Fibroblast of lung (primary cell): ENCODE results near the gene GOLT1B. TPM values are rescaled to one million over a fixed set of nuclear protein-coding genes. Genes with fewer than 3 reads are reported as not detected.
"Not testable (repeated sequence)": the region's sequence is repeated elsewhere in the genome, so short reads cannot be mapped to it uniquely, and the experiment has no call there.

Source experiments
- DNase-seq, 2 donors: peaks; one replicate each; pipeline versions ENCODE4 v3.0.0 to v3.0.0-alpha.2; 2010; ENCODE audit warnings: low read depth in 2 of 2
- H2AFZ ChIP-seq: 2 replicates; pipeline ENCODE4 v1.5.1; 2012; ENCODE audit warnings: low read length, control low read depth, inconsistent platforms
- H3K27ac ChIP-seq: 2 replicates; pipeline ENCODE4 v1.5.1; 2011; ENCODE audit warnings: low read length, control low read depth; ENCODE audit not compliant: insufficient read depth
- H3K27me3 ChIP-seq: 2 replicates; pipeline ENCODE4 v1.5.1; 2011; ENCODE audit warnings: mild to moderate bottlenecking, low read length; ENCODE audit not compliant: control insufficient read depth, insufficient read depth
- H3K36me3 ChIP-seq: 2 replicates; pipeline ENCODE4 v1.5.1; 2011; ENCODE audit warnings: low read length; ENCODE audit not compliant: control insufficient read depth, insufficient read depth
- H3K4me1 ChIP-seq: 2 replicates; pipeline ENCODE4 v1.5.1; 2011; ENCODE audit warnings: low read length; ENCODE audit not compliant: control insufficient read depth, insufficient read depth; ENCODE audit errors: extremely low read depth
- H3K4me2 ChIP-seq: 2 replicates; pipeline ENCODE4 v1.5.1; 2011; ENCODE audit warnings: low read length, control low read depth; ENCODE audit not compliant: insufficient read depth; ENCODE audit errors: extremely low read depth
- H3K4me3 ChIP-seq, 4 experiments: fragments of 200-600 bp in 1 of 4; sonication (generic) in 1 of 4; replicated peaks in 1 of 4; 2 replicates each; pipeline ENCODE4 v1.5.1; 2011 to 2016; ENCODE audit warnings: low read length in 4 of 4, low read depth in 3 of 4, mild to moderate bottlenecking in 3 of 4, control low read depth in 2 of 4, inconsistent platforms in 1 of 4, mixed read lengths in 1 of 4; ENCODE audit not compliant: insufficient read depth in 1 of 4; ENCODE audit errors: control extremely low read depth in 1 of 4
- H3K79me2 ChIP-seq: 2 replicates; pipeline ENCODE4 v1.5.1; 2012; ENCODE audit warnings: mild to moderate bottlenecking, low read length, inconsistent platforms; ENCODE audit not compliant: control insufficient read depth, insufficient read depth
- H3K9ac ChIP-seq: 2 replicates; pipeline ENCODE4 v1.5.1; 2011; ENCODE audit warnings: mild to moderate bottlenecking, low read length, control low read depth; ENCODE audit not compliant: insufficient read depth
- H3K9me3 ChIP-seq: 2 replicates; pipeline ENCODE4 v1.5.1; 2012; ENCODE audit warnings: low read depth, low read length; ENCODE audit not compliant: control insufficient read depth, insufficient read depth
- H4K20me1 ChIP-seq: 2 replicates; pipeline ENCODE4 v1.5.1; 2011; ENCODE audit warnings: low read length; ENCODE audit not compliant: control insufficient read depth, insufficient read depth; ENCODE audit errors: extremely low read depth
- EZH2 ChIP-seq: IDR thresholded peaks from 2 replicates; pipeline ENCODE4 v1.5.1; 2012; ENCODE audit warnings: low read length, control low read depth, mild to moderate bottlenecking; ENCODE audit errors: missing control alignments
- polyA plus RNA-seq, 2 donors: library from polyadenylated mRNA; depleted of rRNA in 1 of 2; stranded (reverse) in 1 of 2; unstranded in 1 of 2; fragments of >200 nt; gene quantifications; 2 replicates each; pipeline ENCODE4 v1.2.1, GENCODE V29; 2011 to 2012; ENCODE audit warnings: missing spikeins in 1 of 2
- total RNA-seq: library from RNA; depleted of rRNA; stranded (reverse); fragments of >200 nt; gene quantifications from 2 replicates; pipeline ENCODE4 v1.2.1, GENCODE V29; 2014
- TF ChIP-seq, protein P1 (sequence below), 2 donors: IDR thresholded peaks in 1 of 2; conservative IDR thresholded peaks in 1 of 2; 1 replicate in 1 of 2; 2 replicates in 1 of 2; pipeline ENCODE4 v1.5.1; 2011 to 2012; ENCODE audit warnings: low read length in 2 of 2, control low read depth in 1 of 2, inconsistent platforms in 1 of 2, low read depth in 1 of 2, mild to moderate bottlenecking in 1 of 2

The GOLT1B gene
- total and polyA plus RNA-seq, 2 donors (not counting 1 experiment from before 2014, with no cell fraction given): 41.3 to 56.8 TPM

GRCh38 chr12:21456291-21456780 is 45.3 kb upstream of the GOLT1B start:
- Histone ChIP-seq H3K4me3 (no peak overlapping the region), H3K27me3 (no peaks in the 10 kb centered on the region), H3K36me3 (no peaks in the 10 kb centered on the region), H3K4me1 (no peaks in the 10 kb centered on the region), H2AFZ (no peak overlapping the region), H3K4me2 (no peak overlapping the region), H3K9me3 (no peaks in the 10 kb centered on the region), H3K27ac (no peak overlapping the region), H3K9ac (no peak overlapping the region), H4K20me1 (no peaks in the 10 kb centered on the region), H3K79me2 (no peaks in the 10 kb centered on the region)
- no peak for TF ChIP-seq EZH2
- TF ChIP-seq, protein P1, sequence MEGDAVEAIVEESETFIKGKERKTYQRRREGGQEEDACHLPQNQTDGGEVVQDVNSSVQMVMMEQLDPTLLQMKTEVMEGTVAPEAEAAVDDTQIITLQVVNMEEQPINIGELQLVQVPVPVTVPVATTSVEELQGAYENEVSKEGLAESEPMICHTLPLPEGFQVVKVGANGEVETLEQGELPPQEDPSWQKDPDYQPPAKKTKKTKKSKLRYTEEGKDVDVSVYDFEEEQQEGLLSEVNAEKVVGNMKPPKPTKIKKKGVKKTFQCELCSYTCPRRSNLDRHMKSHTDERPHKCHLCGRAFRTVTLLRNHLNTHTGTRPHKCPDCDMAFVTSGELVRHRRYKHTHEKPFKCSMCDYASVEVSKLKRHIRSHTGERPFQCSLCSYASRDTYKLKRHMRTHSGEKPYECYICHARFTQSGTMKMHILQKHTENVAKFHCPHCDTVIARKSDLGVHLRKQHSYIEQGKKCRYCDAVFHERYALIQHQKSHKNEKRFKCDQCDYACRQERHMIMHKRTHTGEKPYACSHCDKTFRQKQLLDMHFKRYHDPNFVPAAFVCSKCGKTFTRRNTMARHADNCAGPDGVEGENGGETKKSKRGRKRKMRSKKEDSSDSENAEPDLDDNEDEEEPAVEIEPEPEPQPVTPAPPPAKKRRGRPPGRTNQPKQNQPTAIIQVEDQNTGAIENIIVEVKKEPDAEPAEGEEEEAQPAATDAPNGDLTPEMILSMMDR (conservative IDR thresholded peaks at IDR 0.05 in 1 of 2, IDR thresholded peaks at IDR 0.05 in 1 of 2; ENCODE audit: low read depth in 1 of 2, low read length in 2 of 2): no peak
- no peak for DNase-seq

DNA sequence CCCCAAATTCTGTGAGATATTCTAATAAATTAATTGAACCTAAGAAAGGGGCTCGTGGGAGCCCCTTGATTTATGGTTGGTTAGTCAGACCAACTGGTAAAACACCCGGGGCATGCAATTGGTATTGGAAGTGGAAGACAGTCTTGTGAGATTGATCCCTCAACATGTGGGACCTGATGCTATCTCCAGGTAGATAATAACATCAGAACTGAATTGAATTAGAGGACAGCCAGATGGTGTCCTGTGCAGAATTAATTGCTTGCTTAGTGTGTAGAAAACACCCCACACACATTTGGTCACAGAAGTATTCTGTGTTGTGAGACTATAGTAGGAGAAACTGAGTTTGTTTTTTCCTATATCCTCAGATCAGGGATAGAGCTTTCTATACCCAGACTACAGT is 42.1 kb upstream of the GOLT1B start:
- TF ChIP-seq, protein P1 (conservative IDR thresholded peaks at IDR 0.05 in 1 of 2, IDR thresholded peaks at IDR 0.05 in 1 of 2; ENCODE audit: low read depth in 1 of 2, low read length in 2 of 2): no peak
- no peak for TF ChIP-seq EZH2
- no peaks in the 10 kb centered on the region for H3K4me1 ChIP-seq
- H4K20me1 ChIP-seq: no peaks in the 10 kb centered on the region
- H3K9ac ChIP-seq: no peak overlapping the region
- no peak overlapping the region for H2AFZ ChIP-seq
- no peak overlapping the region for H3K4me3 ChIP-seq
- no peak overlapping the region for H3K27ac ChIP-seq
- no peaks in the 10 kb centered on the region for H3K27me3 ChIP-seq
- H3K36me3 ChIP-seq: no peaks in the 10 kb centered on the region
- H3K79me2 ChIP-seq: no peaks in the 10 kb centered on the region
- DNase-seq: no peak
- no peak overlapping the region for H3K4me2 ChIP-seq
- H3K9me3 ChIP-seq: no peaks in the 10 kb centered on the region

- not testable (repeated sequence) for H3K27ac ChIP-seq, H3K27me3 ChIP-seq, H3K9me3 ChIP-seq, H3K36me3 ChIP-seq, H4K20me1 ChIP-seq, H3K79me2 ChIP-seq, H2AFZ ChIP-seq, H3K4me1 ChIP-seq, H3K4me2 ChIP-seq, DNase-seq, H3K9ac ChIP-seq, H3K4me3 ChIP-seq
Measured at GRCh38 chr12:21467334-21467733, 34.3 kb upstream of the GOLT1B start.
